Activated CD4-positive, alpha-beta T cell treated with anti-CD3 and anti-CD28 coated beads, Interleukin-2, amount 10 ng/mL, durations not matched to agents 7 days and 5 days (primary cell): ENCODE data around the gene NPAS2. TPM values are rescaled to one million over a fixed set of nuclear protein-coding genes. Genes with fewer than 3 reads are reported as not detected.

Experiments
- CTCF ChIA-PET: fragments of 350-600 bp; sonication (Branson Sonifier 250); formaldehyde crosslinking; loops from one replicate; lab custom pipeline; 2021; ENCODE audit warnings: antibody characterized with exemption; lab: Charles Lee
- POLR2A ChIA-PET: fragments of 350-600 bp; sonication (Branson Sonifier 250); formaldehyde crosslinking; loops from one replicate; lab custom pipeline; 2021; ENCODE audit warnings: antibody characterized with exemption; lab: Charles Lee
- DNase-seq: peaks from one replicate; pipeline ENCODE4 v3.0.0-alpha.2; 2020
- H3K27ac Mint-ChIP-seq: one replicate; pipeline ENCODE4 v1.8.0; 2021; ENCODE audit warnings: mild to moderate bottlenecking, moderate library complexity, mixed read lengths
- H3K27me3 Mint-ChIP-seq: one replicate; pipeline ENCODE4 v1.8.0; 2021; ENCODE audit warnings: mixed read lengths
- H3K36me3 Mint-ChIP-seq: one replicate; pipeline ENCODE4 v1.8.0; 2021; ENCODE audit warnings: low read depth, mixed read lengths
- H3K4me1 Mint-ChIP-seq: one replicate; pipeline ENCODE4 v1.8.0; 2021; ENCODE audit warnings: mixed read lengths
- H3K4me3 Mint-ChIP-seq: one replicate; pipeline ENCODE4 v1.8.0; 2021; ENCODE audit warnings: mild to moderate bottlenecking, moderate library complexity, mixed read lengths
- H3K9me3 Mint-ChIP-seq: one replicate; pipeline ENCODE4 v1.8.0; 2021; ENCODE audit warnings: mixed read lengths
- total RNA-seq, 2 experiments: library from RNA; stranded (reverse); gene quantifications; one replicate each; pipeline ENCODE4 v1.2.3, GENCODE V29; 2021

Gene NPAS2
- total RNA-seq, 2 experiments from 2014 or later: 5.6 to 6.1 TPM

- CTCF ChIA-PET: interaction anchor here (1.1 to 1.5 kb wide), 2 partner anchors 10 to 12 kb away, joined by 3 to 4 read pairs; no protein-coding TSS in a partner anchor
- Mint-ChIP-seq H3K27me3 (no peaks in the 10 kb centered on the region), H3K36me3 (no peaks in the 10 kb centered on the region), H3K9me3 (no peaks in the 10 kb centered on the region), H3K4me3 (no peak overlapping the region), H3K27ac (no peak overlapping the region), H3K4me1 (peaks cover 8% of the 10 kb centered on the region)
- DNase-seq: no peak
- POLR2A ChIA-PET: no interaction called here
Measured at GRCh38 chr2:100887713-100888495, 68.0 kb downstream of the NPAS2 start.

DNA sequence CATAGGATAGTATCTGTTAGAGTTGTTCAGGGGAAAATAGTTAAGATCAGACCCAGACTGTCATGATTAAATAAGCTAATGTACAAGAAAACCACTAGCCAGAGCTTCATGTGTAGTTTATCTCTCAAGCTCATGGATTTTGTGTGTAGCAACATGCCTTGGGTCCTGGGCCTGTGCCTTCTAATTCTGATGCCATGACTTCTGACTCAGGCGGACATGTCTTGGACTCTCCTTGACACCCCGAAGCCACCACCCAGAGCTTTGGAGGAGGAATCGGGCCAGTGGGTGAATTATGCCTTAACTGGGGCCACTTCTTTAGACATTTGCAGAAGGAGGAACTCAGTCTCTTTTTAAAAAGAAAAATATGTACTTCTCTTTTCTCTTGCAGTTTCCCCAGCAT is 68.7 kb downstream of the NPAS2 start:
- Mint-ChIP-seq H3K9me3 (no peaks in the 10 kb centered on the region), H3K27me3 (no peaks in the 10 kb centered on the region), H3K27ac (no peak overlapping the region), H3K36me3 (no peaks in the 10 kb centered on the region), H3K4me3 (no peak overlapping the region), H3K4me1 (peaks cover 2% of the 10 kb centered on the region)
- ChIA-PET CTCF (interaction anchor here (1.1 to 1.5 kb wide), 2 partner anchors 9 to 12 kb away, joined by 3 to 4 read pairs; no protein-coding TSS in a partner anchor), POLR2A (no interaction called here)
- DNase-seq: no peak

GRCh38 chr2:100889286-100889685 is 69.3 kb downstream of the NPAS2 start:
- Mint-ChIP-seq H3K9me3 (no peaks in the 10 kb centered on the region), H3K27me3 (no peaks in the 10 kb centered on the region), H3K4me3 (no peak overlapping the region), H3K36me3 (no peaks in the 10 kb centered on the region), H3K4me1 (no peaks in the 10 kb centered on the region), H3K27ac (no peak overlapping the region)
- ChIA-PET CTCF (interaction anchor here (1.1 kb wide), 1 partner anchor 13 kb away, joined by 3 read pairs; no protein-coding TSS in a partner anchor), POLR2A (no interaction called here)
- no peak for DNase-seq

DNA sequence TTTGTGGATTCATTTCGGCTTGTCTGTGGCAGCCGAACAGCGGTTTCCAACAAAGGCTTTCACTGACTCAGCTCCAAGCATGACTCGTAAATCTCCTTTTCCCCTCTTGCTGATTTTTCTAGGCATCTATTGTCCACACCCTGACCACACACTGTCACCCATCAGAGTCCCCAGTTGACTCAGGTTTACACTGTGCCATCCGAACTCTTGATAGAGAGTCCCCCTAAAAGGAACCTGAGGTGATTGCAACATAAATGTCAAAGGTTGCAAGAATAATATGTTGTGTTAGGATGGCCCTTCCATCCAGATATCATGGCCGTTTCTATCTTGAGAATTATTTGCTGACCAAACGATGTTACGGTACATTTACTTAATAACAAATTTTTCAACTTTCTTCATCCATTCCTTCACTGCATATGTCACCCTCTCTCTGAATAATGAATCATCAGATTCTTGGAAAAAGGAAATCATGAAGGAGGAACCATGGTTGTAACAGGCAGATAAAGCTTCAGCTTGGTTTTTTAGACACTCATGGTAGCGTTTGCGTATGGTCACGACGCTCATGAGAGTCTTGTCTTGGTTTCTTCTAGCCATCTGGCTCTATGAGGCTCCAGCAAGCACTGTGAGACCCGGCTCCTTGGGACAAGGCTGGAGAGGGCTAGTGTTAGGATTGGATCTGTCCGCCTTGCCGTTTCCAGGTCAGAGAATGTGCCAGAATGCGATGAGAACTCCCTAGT is 72.1 kb downstream of the NPAS2 start:
- no peaks in the 10 kb centered on the region for H3K36me3 Mint-ChIP-seq
- no peaks in the 10 kb centered on the region for H3K27me3 Mint-ChIP-seq
- CTCF ChIA-PET: no interaction called here
- POLR2A ChIA-PET: no interaction called here
- H3K9me3 Mint-ChIP-seq: peaks cover under 1% of the 10 kb centered on the region
- H3K4me3 Mint-ChIP-seq: no peak overlapping the region
- DNase-seq: no peak
- no peaks in the 10 kb centered on the region for H3K4me1 Mint-ChIP-seq
- no peak overlapping the region for H3K27ac Mint-ChIP-seq

DNA sequence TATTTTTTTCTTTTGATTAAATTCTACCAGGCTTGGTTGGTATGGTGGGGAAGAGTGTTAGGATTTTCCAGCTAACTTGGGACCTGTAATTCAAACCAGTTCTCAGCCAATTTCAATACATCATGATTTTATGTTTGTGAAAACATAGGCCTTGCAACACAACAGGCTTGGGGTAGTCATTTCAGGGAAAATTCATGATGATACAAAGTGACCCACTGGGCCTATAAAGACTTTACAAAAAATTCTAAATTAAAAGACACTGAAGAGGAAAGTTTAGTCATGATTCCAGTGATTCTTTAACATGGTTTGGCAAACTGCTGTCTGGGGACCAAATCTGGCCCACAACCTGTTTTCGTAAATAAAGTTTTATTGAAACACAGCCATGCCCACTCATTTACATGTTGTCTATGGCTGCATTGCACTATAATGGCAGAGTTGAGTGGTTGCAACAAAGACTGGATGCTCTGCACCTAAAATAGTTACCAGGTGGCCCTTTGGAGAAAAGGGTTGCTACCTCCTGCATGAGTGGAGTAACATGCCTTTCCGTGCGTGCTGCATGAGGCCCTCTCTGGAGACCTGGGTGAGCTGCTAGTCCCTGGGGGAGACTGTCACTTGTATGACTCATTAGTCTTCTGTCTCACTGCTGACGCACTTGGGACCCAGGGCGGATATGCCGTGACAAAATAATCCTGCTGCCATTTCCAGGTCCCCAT is 73.6 kb downstream of the NPAS2 start:
- H3K9me3 Mint-ChIP-seq: peaks cover 7% of the 10 kb centered on the region
- H3K27me3 Mint-ChIP-seq: no peaks in the 10 kb centered on the region
- POLR2A ChIA-PET: no interaction called here
- no peak overlapping the region for H3K27ac Mint-ChIP-seq
- H3K4me3 Mint-ChIP-seq: no peak overlapping the region
- DNase-seq: no peak
- no peaks in the 10 kb centered on the region for H3K4me1 Mint-ChIP-seq
- H3K36me3 Mint-ChIP-seq: no peaks in the 10 kb centered on the region
- CTCF ChIA-PET: no interaction called here

DNA sequence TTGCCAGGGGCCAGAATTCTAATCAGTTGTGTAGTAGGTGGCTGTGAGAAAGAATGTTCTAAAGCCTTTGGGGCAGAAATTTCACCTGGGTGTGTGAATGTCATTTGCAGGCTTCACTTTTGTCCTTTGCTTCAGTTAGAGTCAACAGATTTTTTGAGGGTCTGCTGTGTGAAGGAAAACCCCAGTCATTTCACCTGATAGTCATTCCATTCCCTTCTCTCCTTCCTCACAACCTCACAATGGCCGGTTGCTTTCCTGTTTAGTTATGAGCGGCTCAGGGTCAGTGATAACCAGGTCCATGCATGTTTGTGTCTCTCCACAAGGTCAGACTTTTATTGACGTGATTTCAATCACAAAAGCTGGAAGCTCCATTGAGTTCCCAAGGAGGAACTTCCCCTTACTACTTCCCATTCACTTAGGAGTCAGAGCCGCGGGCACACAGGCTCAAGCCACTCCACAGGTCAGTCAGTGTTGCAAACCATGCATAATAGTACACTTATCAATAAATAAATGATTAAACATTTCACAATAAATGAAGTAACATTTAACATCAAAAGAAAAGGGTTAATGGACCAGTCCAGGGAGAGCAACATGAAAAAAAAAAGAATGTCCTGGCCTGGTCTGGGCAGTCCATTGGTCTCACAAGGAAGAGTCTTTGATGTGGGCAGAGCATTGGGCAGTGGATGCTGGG is 74.3 kb downstream of the NPAS2 start:
- H3K4me1 Mint-ChIP-seq: no peaks in the 10 kb centered on the region
- CTCF ChIA-PET: interaction anchor here (1.0 kb wide), 1 partner anchor 8 kb away, joined by 3 read pairs; no protein-coding TSS in a partner anchor
- no peak overlapping the region for H3K4me3 Mint-ChIP-seq
- no peak overlapping the region for H3K27ac Mint-ChIP-seq
- H3K9me3 Mint-ChIP-seq: peaks cover 7% of the 10 kb centered on the region
- H3K27me3 Mint-ChIP-seq: no peaks in the 10 kb centered on the region
- POLR2A ChIA-PET: no interaction called here
- no peak for DNase-seq
- H3K36me3 Mint-ChIP-seq: no peaks in the 10 kb centered on the region

GRCh38 chr2:100894796-100895156 is 74.8 kb downstream of the NPAS2 start:
- Mint-ChIP-seq H3K27ac (no peak overlapping the region), H3K36me3 (no peaks in the 10 kb centered on the region), H3K4me1 (no peaks in the 10 kb centered on the region), H3K9me3 (peaks cover 7% of the 10 kb centered on the region), H3K27me3 (no peaks in the 10 kb centered on the region), H3K4me3 (no peak overlapping the region)
- no peak for DNase-seq
- ChIA-PET CTCF (interaction anchor here (1.0 to 1.2 kb wide), 2 partner anchors 8 to 11 kb away, joined by 3 read pairs; no protein-coding TSS in a partner anchor), POLR2A (no interaction called here)

DNA sequence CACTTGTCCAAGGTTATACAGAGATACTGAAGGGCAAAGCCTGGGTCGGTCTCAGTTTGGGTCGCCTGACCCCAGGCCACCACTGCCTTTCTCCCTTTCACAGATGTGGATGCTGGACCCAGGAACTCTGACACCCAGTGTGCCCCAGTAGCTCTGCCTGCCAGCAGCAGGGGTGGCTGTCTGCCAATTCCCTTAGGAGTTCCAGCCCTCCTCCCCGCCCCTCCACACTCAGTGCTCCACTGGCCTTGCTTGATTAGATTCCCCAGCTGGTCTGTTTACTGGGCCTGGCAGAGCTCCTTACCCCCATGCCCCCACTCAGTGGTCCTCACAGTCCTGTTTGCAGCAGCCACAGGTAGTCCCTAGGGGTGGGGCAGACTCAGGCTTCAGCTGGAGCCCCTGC is 75.5 kb downstream of the NPAS2 start:
- H3K27ac Mint-ChIP-seq: no peak overlapping the region
- H3K4me1 Mint-ChIP-seq: no peaks in the 10 kb centered on the region
- POLR2A ChIA-PET: no interaction called here
- DNase-seq: no peak
- H3K9me3 Mint-ChIP-seq: peaks cover 7% of the 10 kb centered on the region
- no peaks in the 10 kb centered on the region for H3K27me3 Mint-ChIP-seq
- no peak overlapping the region for H3K4me3 Mint-ChIP-seq
- CTCF ChIA-PET: interaction anchor here (1.0 to 1.2 kb wide), 2 partner anchors 9 to 10 kb away, joined by 3 read pairs; no protein-coding TSS in a partner anchor
- no peaks in the 10 kb centered on the region for H3K36me3 Mint-ChIP-seq

- ChIA-PET CTCF (interaction anchor here (1.2 kb wide), 1 partner anchor 9 kb away, joined by 3 read pairs; no protein-coding TSS in a partner anchor), POLR2A (no interaction called here)
- Mint-ChIP-seq H3K4me3 (no peak overlapping the region), H3K27ac (no peak overlapping the region), H3K4me1 (no peaks in the 10 kb centered on the region), H3K9me3 (peaks cover 7% of the 10 kb centered on the region), H3K36me3 (no peaks in the 10 kb centered on the region), H3K27me3 (no peaks in the 10 kb centered on the region)
- DNase-seq: no peak
Measured at GRCh38 chr2:100895934-100896685, 76.2 kb downstream of the NPAS2 start.

DNA sequence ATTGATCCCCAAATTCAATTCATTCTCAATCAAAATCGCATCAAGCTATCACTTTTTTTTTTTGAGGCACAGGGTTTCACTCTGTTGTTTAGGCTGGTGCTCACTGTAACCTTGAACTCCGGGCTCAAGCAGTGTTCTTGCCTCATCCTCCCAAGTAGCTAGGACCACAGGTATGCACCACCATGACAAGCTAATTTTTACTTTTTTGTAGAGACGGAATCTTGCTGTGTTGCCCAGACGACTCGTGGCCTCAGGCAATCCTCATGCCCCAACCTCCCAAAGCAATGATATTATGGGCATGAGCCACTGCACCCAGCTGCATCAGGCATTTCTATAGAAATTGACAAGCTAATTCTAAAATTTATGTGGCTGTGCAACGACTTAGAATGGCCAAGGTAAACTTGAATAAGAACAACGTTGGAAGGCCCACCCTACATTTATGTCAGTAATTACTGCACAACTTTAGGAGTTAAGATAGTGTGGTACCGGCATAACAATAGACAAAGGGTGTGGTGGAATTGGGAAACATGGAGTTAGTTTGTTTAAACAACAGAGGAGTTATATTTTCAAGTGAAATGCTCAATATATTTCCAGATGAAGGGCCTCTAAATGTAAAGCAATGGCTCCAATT is 78.2 kb downstream of the NPAS2 start:
- no peaks in the 10 kb centered on the region for H3K36me3 Mint-ChIP-seq
- peaks cover 3% of the 10 kb centered on the region for H3K4me1 Mint-ChIP-seq
- H3K27ac Mint-ChIP-seq: no peak overlapping the region
- ChIA-PET POLR2A (no interaction called here), CTCF (interaction anchor here (1.4 kb wide), 1 partner anchor 10 kb away, joined by 4 read pairs; no protein-coding TSS in a partner anchor)
- H3K27me3 Mint-ChIP-seq: peaks cover 1% of the 10 kb centered on the region
- H3K4me3 Mint-ChIP-seq: no peak overlapping the region
- peaks cover 7% of the 10 kb centered on the region for H3K9me3 Mint-ChIP-seq
- no peak for DNase-seq

DNA sequence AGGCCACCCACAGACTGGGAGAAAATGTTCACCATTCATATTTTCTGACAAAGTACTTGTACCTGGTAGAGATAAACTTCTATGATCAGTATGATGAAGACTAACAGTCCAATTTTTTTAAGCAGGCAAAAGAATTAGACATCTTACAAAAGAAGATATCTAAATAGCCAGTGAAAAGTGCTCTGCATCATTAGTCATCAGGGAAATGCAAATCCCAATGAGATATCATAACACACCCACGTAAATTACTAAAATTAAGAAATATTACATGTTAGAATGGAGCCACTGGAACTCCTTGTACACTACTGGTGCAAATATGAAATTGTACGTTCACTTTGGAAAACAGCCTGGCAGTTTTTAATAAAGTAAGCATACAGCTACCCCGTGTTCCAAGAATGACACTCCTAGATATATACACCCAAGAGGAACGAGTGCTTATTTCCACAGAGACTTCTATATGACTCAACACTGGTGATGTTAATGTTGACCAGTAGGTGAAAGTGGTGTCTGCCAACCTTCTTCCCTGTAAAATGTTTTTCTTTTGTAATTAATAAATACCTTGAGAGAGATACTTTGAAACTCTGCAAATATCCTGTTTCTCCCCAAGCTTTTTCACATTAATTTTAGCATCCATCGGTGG is 80.3 kb downstream of the NPAS2 start:
- no peak for DNase-seq
- Mint-ChIP-seq H3K9me3 (peaks cover 7% of the 10 kb centered on the region), H3K4me3 (no peak overlapping the region), H3K36me3 (no peaks in the 10 kb centered on the region), H3K27ac (no peak overlapping the region), H3K4me1 (peaks cover 3% of the 10 kb centered on the region), H3K27me3 (peaks cover 1% of the 10 kb centered on the region)
- ChIA-PET POLR2A (no interaction called here), CTCF (no interaction called here)
